Activated B cell treated with CpG ODN at 0.5 μM for 24 hours (primary cell): ENCODE results near the gene DNAH7. TPM values are rescaled to one million over a fixed set of nuclear protein-coding genes. Genes with fewer than 3 reads are reported as not detected.

Source experiments
- ATAC-seq: fragments of 200-7000 bp; cut with Tn5 transposase; one replicate; pipeline ENCODE4 v1.10.0; 2021; ENCODE audit warnings: low read depth, mild to moderate bottlenecking, moderate library complexity
- CTCF ChIA-PET: fragments of 350-600 bp; sonication (Branson Sonifier 250); formaldehyde crosslinking; loops from one replicate; lab custom pipeline; 2021; ENCODE audit warnings: antibody characterized with exemption; lab: Charles Lee
- POLR2A ChIA-PET: fragments of 350-600 bp; sonication (Branson Sonifier 250); formaldehyde crosslinking; loops from one replicate; lab custom pipeline; 2021; ENCODE audit warnings: antibody characterized with exemption; lab: Charles Lee
- DNase-seq: peaks from one replicate; pipeline ENCODE4 v3.0.0; 2022
- H3K27ac Mint-ChIP-seq: one replicate; pipeline ENCODE4 v1.8.0; 2020; ENCODE audit warnings: mixed read lengths
- H3K27me3 Mint-ChIP-seq: one replicate; pipeline ENCODE4 v1.8.0; 2021; ENCODE audit warnings: mixed read lengths
- H3K36me3 Mint-ChIP-seq: one replicate; pipeline ENCODE4 v1.8.0; 2021; ENCODE audit warnings: low read depth, mixed read lengths
- H3K4me1 Mint-ChIP-seq: one replicate; pipeline ENCODE4 v1.8.0; 2021; ENCODE audit warnings: mixed read lengths
- H3K4me3 Mint-ChIP-seq: one replicate; pipeline ENCODE4 v1.8.0; 2020; ENCODE audit warnings: mild to moderate bottlenecking, mixed read lengths
- H3K9me3 Mint-ChIP-seq: one replicate; pipeline ENCODE4 v1.8.0; 2020; ENCODE audit warnings: mixed read lengths
- CTCF ChIP-seq: fragments of 200-600 bp; IDR thresholded peaks from one replicate; pipeline ENCODE4 v1.8.0; 2022; ENCODE audit warnings: antibody characterized with exemption, mild to moderate bottlenecking
- intact Hi-C: fragments of 100-400 bp; cut with micrococcal nuclease; formaldehyde crosslinking; loops from one replicate; pipeline ENCODE4 v1.15.1; 2024
- total RNA-seq: library from RNA; stranded (reverse); gene quantifications from 2 replicates; pipeline ENCODE4 v1.2.3, GENCODE V29; 2022

Gene DNAH7
- total RNA-seq, 1 donor from 2014 or later, result 0.29 TPM

- H3K4me1 Mint-ChIP-seq, result no peaks in the 10 kb centered on the region
- H3K36me3 Mint-ChIP-seq, result no peaks in the 10 kb centered on the region
- H3K4me3 Mint-ChIP-seq, result no peak overlapping the region
- intact Hi-C loops, result no loop called here
- no peak for TF ChIP-seq CTCF
- no peak overlapping the region for H3K27ac Mint-ChIP-seq
- no peak for ATAC-seq
- H3K9me3 Mint-ChIP-seq, result no peaks in the 10 kb centered on the region
- no peak for DNase-seq
- ChIA-PET CTCF (interaction anchor here (0.6 kb wide), 1 partner anchor 196 kb away, joined by 3 read pairs; no protein-coding TSS in a partner anchor), POLR2A (no interaction called here)
- H3K27me3 Mint-ChIP-seq, result no peaks in the 10 kb centered on the region
These were observed 272.8 kb downstream of the DNAH7 start for GRCh38 chr2:195795879-195796278.

DNA sequence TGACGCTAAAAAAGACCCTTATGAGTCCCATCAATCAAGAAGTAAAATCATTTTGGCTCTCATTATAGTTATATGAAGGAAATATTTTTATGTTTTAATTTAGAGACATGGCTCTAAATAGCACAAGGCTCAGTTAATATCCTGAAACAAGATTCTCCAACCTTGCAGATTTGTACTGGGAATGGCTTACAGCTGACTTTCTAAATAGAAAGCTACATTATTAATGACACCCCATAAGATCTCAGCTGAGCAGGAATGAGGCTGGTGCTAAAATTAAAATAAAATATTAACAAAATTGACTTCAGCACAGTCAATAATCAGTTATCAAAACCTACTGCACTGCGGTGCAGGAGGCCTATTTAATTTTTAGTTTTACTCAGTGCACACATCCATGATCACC is 274.8 kb downstream of the DNAH7 start:
- no peaks in the 10 kb centered on the region for H3K4me1 Mint-ChIP-seq
- TF ChIP-seq CTCF, result no peak
- no peaks in the 10 kb centered on the region for H3K27me3 Mint-ChIP-seq
- H3K9me3 Mint-ChIP-seq, result peaks cover 6% of the 10 kb centered on the region
- ATAC-seq (no peak), DNase-seq (no peak)
- no peak overlapping the region for H3K27ac Mint-ChIP-seq
- CTCF ChIA-PET, result no interaction called here
- no peak overlapping the region for H3K4me3 Mint-ChIP-seq
- POLR2A ChIA-PET, result no interaction called here
- intact Hi-C loops, result no loop called here
- no peaks in the 10 kb centered on the region for H3K36me3 Mint-ChIP-seq

- intact Hi-C loops, result no loop called here
- DNase-seq, result no peak
- Mint-ChIP-seq H3K4me3 (no peak overlapping the region), H3K36me3 (no peaks in the 10 kb centered on the region), H3K27me3 (no peaks in the 10 kb centered on the region), H3K27ac (no peak overlapping the region), H3K9me3 (no peaks in the 10 kb centered on the region), H3K4me1 (no peaks in the 10 kb centered on the region)
- POLR2A ChIA-PET, result no interaction called here
- no peak for TF ChIP-seq CTCF
- CTCF ChIA-PET, result no interaction called here
- ATAC-seq, result no peak
These were observed 286.5 kb downstream of the DNAH7 start for GRCh38 chr2:195782156-195782555.

DNA sequence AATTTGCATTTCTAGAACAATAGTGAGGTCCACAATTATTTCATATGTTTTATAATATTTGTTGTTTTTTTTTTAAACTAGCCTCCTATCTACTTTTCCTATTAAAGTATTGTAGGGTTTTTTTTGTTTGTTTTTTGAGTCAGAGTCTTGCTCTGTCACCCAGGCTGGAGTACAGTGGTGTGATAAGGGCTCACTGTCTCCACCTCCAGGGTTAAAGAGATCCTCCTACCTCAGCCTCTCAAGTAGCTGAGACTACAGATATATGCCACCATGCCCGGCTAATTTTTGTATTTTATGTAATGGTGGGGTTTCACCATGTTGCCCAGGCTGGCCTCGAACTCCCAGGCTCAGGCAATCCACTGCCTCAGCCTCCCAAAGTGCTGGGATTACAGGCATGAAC is 289.1 kb downstream of the DNAH7 start:
- ChIA-PET POLR2A (no interaction called here), CTCF (no interaction called here)
- no peaks in the 10 kb centered on the region for H3K27me3 Mint-ChIP-seq
- H3K36me3 Mint-ChIP-seq, result no peaks in the 10 kb centered on the region
- no peaks in the 10 kb centered on the region for H3K4me1 Mint-ChIP-seq
- ATAC-seq (no peak), DNase-seq (no peak)
- TF ChIP-seq CTCF, result no peak
- intact Hi-C loops, result no loop called here
- no peak overlapping the region for H3K27ac Mint-ChIP-seq
- H3K9me3 Mint-ChIP-seq, result no peaks in the 10 kb centered on the region
- H3K4me3 Mint-ChIP-seq, result no peak overlapping the region

- DNase-seq, result no peak
- intact Hi-C loops, result no loop called here
- no peaks in the 10 kb centered on the region for H3K36me3 Mint-ChIP-seq
- peaks cover 7% of the 10 kb centered on the region for H3K9me3 Mint-ChIP-seq
- H3K4me1 Mint-ChIP-seq, result no peaks in the 10 kb centered on the region
- no peak overlapping the region for H3K4me3 Mint-ChIP-seq
- H3K27me3 Mint-ChIP-seq, result no peaks in the 10 kb centered on the region
- ChIA-PET CTCF (no interaction called here), POLR2A (no interaction called here)
- no peak overlapping the region for H3K27ac Mint-ChIP-seq
- TF ChIP-seq CTCF, result no peak
- no peak for ATAC-seq
These were observed 298.7 kb downstream of the DNAH7 start for GRCh38 chr2:195769975-195770374.
